ENCODE data around the gene RAB11FIP3.

GRCh38 chr16:454397-454940 lies 29.0 kb downstream of the RAB11FIP3 start:
- TF ChIP-seq JUNB (IDR thresholded peaks at IDR 0.05) (no peak), POLR2AphosphoS5 (IDR thresholded peaks at IDR 0.05; ENCODE audit: low read length) (no peak), EZH2 (IDR thresholded peaks at IDR 0.05; ENCODE audit: borderline replicate concordance, control insufficient read depth, low read depth, low read length) (no peak), CHD1 (IDR thresholded peaks at IDR 0.05; ENCODE audit: low read depth, low read length) (no peak), TAF1 (IDR thresholded peaks at IDR 0.05; ENCODE audit: borderline replicate concordance, low read depth, low read length) (no peak), ETV6 (conservative IDR thresholded peaks at IDR 0.05 in 1 of 2, IDR thresholded peaks at IDR 0.05 in 1 of 2; ENCODE audit: borderline replicate concordance in 1 of 2, low read depth in 1 of 2) (no peak)
